ENCODE data around the gene NFIA.
"Not testable (repeated sequence)": the region's sequence is repeated elsewhere in the genome, so short reads cannot be mapped to it uniquely, and the experiment has no call there.

The NFIA gene

DNA sequence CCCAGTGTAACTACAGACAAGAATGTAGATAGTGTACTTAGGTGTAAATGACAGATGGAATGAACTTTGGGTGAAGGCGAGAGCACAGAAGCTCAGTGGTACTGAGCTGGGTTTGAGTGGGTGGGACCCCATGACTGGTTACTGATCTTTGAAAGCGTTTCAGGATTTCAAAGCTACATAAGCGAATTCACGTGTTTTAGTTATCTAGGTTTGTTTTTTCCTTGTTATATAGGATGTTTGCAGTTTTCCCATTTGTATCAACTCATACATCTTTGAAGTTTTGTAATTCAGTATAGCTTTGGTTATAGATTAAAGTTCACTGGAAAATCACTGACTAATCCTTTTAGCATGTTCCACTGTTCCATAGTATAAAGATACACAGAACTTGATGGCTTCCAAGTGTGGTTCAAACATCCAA lies 182.5 kb downstream of the NFIA start:
- in situ Hi-C loops (cut with HindIII; ENCODE audit: low sequenced_read_pairs) = no loop called here

GRCh38 chr1:61265665-61266064 lies 183.3 kb downstream of the NFIA start:
- in situ Hi-C loops (cut with HindIII; ENCODE audit: low sequenced_read_pairs) = no loop called here

GRCh38 chr1:61266738-61267137 lies 184.4 kb downstream of the NFIA start:
- in situ Hi-C loops (cut with HindIII; ENCODE audit: low sequenced_read_pairs) = no loop called here

DNA sequence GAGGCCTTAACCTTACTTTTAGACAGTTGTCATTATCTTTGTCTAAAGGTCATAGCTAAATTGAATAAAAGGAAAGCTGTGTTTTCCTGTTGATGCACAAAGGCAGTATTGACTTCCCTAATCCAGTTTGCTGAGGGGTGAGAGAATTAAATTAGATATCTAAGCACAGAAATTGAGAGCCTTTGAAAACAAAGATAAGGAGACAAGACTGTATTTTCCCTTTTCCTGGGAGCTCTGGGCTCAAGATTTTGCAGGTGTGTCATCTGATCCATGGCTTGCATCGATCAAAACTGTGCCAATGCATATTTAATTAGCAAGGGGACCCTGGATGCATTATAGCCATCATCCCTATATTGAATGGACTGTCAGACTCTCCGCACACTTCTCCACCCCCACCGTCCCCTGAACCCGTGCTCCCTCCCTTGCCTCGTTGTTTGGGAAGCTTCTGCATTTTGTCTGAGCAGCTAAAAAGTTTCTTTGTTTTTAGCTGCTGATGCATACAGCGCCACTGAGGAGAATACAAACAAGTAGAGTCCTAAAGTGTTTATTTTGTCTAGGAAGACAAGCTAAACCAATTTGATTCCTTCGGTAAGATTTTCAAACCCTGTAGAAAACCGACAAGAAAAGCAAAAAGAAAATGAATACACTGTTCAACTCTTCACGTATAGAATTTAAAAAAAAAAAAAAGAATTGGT lies 186.3 kb downstream of the NFIA start:
- in situ Hi-C loops (cut with HindIII; ENCODE audit: low sequenced_read_pairs) = no loop called here

DNA sequence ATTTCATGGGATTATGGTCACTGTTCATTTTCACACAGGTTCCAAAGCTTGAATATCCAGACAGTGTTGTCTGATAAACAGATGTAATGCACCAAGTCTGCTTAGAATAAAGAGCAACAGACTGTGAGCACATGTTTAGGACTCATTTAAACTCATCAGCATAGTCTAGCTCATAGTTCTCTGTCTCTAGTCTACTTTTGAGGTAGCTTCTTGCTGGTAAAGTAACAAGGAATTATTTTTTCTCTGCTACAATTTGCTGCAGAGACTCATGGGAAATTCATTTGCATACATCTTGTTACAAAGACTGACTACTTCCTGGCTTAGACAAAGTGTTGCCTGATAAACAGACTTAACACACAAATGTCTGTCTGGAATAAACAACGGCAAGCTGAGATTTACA lies 187.2 kb downstream of the NFIA start:
- in situ Hi-C loops (cut with HindIII; ENCODE audit: low sequenced_read_pairs) = no loop called here

- in situ Hi-C loops (cut with HindIII; ENCODE audit: low sequenced_read_pairs) = no loop called here
Measured at GRCh38 chr1:61270107-61270506, 187.7 kb downstream of the NFIA start.

GRCh38 chr1:61270761-61271411 lies 188.5 kb downstream of the NFIA start:
- in situ Hi-C loops (cut with HindIII; ENCODE audit: low sequenced_read_pairs) = no loop called here

DNA sequence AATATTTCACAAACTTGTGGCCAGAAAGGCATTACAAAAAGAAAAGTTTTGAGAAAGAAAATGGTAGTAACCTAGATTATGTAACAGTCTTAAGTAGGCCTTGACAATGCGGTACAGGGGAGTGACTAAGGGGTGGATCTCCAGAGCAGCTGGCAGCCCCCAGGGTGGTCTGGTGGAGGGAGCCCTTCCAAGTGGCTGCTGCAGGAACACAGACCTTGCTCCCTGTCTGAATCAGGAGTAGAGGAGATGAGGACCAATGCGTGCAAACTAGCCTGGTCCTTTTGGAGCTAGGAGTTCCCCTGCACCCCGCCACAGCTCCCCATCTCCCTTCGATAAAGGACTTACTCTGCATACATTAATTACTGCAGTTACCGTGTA lies 189.0 kb downstream of the NFIA start:
- in situ Hi-C loops (cut with HindIII; ENCODE audit: low sequenced_read_pairs) = no loop called here

DNA sequence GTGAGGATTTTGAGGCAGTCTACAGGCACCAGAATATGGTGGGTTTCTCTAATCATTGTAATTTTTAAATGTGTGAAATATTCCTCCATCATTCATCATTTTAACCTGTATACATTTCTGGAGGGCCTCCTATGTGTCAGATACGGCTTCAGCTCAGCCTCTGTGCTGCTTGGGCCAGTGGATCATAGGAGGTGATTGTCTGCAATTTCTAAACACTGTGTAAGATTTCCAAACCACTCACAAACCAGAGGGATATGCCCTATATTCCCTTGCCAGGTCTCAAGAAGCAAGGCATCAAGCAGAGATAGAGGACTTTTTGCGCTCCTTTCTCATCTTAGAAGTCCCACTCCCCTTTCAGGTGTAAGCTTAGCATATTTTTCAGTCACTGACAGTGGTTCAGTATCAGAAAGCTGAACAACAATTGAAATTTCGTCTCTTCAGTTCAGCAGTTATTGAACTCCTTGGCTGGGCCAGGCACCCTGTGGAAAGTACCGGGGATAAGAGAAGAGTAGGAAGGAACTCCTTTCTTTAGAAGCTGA lies 190.9 kb downstream of the NFIA start:
- in situ Hi-C loops (cut with HindIII; ENCODE audit: low sequenced_read_pairs) = no loop called here

DNA sequence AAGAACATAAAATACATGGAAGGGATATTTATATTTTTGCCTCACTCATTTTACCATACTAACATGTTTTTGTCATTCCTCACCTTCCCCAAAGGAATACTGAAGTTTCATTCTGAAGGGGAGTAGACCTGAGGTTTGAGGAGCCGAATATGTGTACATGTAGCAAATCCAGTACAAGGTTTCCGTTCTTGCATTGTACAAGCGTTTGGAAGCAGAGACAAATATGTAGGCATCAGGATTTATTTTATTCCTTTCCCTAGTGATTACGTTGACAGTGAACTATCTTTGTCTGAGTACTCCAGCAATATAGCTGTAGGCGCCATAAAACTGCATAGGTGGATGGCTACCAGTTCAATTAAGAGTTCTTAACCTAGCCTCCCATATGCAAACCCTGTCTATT lies 191.5 kb downstream of the NFIA start:
- in situ Hi-C loops (cut with HindIII; ENCODE audit: low sequenced_read_pairs) = no loop called here

- in situ Hi-C loops (cut with HindIII; ENCODE audit: low sequenced_read_pairs) = no loop called here
Measured at GRCh38 chr1:61274939-61275338, 192.6 kb downstream of the NFIA start.

GRCh38 chr1:61276246-61276645 lies 193.9 kb downstream of the NFIA start:
- in situ Hi-C loops (cut with HindIII; ENCODE audit: low sequenced_read_pairs) = no loop called here

DNA sequence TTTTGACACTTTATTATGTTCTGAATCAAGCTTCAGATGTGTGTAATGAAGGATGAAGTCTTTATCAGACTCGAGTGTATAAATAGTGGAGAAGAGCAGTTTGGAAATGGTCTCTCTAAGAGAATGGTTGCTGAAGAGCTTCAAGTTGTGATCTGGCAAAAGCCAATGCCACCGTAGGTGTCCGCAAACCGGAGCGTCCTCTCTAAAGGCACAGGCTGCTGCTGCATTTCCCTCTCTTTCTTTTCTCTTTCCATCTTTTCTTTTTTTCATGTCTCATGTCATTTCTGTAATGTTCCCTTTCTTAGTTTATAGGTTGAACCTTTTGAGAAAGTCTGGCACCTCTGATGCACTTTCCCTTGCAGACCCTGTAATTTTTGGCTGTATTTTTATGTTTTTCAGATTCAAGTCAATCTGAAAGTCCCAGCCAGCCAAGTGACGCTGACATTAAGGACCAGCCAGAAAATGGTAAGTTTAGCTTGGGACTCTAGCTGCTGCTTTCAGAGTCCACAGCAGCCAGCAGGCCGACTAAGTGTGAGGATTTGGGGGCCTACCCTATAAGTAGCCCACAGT lies 194.8 kb downstream of the NFIA start:
- in situ Hi-C loops (cut with HindIII; ENCODE audit: low sequenced_read_pairs) = no loop called here

DNA sequence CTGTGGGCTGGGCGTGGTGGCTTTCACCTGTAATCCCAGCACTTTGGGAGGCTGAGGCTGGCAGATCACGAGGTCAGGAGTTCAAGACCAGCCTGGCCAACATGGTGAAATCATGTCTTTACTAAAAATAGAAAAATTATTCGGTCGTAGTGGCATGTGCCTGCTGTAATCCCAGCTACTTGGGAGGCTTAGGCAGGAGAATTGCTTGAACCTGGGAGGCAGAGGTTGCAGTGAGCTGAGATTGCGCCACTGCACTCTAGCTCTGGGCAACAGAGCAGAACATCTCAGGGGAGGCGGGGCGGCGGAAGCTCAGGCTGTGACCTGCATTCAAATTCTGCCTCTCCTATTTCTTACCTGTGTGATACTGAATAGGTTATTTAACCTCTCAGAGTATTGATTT lies 196.1 kb downstream of the NFIA start:
- in situ Hi-C loops (cut with HindIII; ENCODE audit: low sequenced_read_pairs) = not testable (repeated sequence)

DNA sequence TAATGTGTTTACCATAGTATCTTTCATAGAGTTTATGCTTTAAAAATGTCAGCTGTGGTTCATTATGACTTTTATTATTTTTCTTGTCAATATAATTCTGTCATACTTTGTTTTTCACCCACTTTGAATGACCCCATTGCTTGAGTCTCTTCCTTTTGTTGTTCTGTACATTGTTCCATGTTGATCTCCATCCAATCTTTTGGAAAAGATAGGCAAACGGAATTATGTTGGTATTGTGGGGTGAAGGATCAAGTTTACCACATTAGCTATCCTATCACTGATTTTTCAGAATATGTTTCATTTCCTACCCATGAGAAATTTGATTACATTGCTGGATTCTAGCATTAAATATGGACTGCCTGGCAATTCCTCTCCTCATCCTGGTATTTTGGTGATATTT lies 196.6 kb downstream of the NFIA start:
- in situ Hi-C loops (cut with HindIII; ENCODE audit: low sequenced_read_pairs) = no loop called here

GRCh38 chr1:61279570-61279969 lies 197.2 kb downstream of the NFIA start:
- in situ Hi-C loops (cut with HindIII; ENCODE audit: low sequenced_read_pairs) = no loop called here

- in situ Hi-C loops (cut with HindIII; ENCODE audit: low sequenced_read_pairs) = no loop called here
Measured at GRCh38 chr1:61280452-61280851, 198.1 kb downstream of the NFIA start.

DNA sequence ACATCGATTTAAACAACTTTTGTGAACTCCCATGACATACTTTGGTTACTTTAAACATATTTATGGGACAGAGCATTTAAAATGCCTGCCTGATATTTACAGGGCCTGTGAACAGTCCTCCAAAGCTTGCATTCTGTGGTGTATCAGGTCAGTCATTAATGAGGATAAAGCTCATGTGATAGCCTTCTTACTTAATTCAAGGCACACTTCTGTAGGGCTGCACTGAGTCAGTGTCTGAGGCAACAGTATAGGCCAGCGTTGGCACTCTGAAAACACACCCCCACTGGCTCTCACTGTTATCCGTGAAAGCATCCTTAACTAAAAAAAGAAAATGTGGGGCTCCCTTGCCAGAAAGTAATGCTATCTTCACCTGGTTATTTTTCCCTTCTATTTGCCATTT lies 200.0 kb downstream of the NFIA start:
- in situ Hi-C loops (cut with HindIII; ENCODE audit: low sequenced_read_pairs) = no loop called here

DNA sequence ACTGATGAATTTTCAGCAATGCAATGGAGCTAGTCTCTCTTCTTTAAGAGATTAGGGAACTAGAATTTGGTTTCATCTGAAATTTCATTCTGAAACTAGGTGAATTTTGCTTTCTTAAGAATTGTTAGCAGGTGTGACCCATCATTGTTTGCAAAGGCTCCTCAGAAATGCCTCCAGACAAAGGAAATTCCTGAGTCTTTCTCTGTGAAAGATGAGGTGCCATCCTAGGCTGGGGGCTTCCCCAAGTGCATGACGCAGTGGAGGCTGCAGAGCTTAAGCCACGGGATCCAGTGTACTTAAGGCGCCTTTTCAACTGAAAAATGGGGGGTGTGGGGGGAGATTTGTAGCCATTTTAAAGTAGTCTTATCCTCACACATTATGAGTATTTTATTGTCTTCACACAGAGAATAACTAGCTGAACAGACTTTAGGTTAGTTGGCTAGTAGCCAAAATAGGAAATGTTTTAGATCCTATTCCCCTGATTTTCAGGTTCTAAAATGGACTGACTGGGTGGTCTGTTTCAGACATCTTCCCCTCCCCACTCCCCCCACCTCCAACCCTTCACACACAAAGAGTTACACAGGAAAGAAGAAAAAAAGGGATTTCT lies 202.0 kb downstream of the NFIA start:
- in situ Hi-C loops (cut with HindIII; ENCODE audit: low sequenced_read_pairs) = no loop called here

- in situ Hi-C loops (cut with HindIII; ENCODE audit: low sequenced_read_pairs) = no loop called here
Measured at GRCh38 chr1:61284936-61285335, 202.6 kb downstream of the NFIA start.

DNA sequence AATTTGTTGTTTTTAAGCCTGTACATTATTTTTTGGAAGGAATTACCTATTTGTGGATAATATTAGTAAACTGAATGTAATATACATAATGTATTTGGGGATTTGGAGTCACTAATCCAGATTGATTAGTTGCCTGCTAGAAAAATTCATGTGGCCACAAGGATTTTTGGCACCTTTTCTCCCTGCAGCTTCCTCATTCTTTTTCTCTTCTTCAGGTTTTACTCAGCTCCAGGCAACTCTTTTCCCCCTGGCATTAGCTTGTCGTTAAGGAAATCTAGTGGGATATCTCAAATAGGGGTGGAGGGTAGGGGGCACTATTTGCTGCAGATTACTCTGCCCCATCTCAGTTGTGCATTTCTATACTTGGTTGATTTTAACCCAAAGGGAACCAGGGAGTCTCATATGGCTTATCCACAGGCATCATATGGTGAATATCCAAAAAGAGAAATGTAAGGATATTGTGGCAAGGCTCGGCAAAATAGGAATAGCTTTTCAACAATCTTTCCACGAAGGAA lies 203.1 kb downstream of the NFIA start:
- in situ Hi-C loops (cut with HindIII; ENCODE audit: low sequenced_read_pairs) = no loop called here

- in situ Hi-C loops (cut with HindIII; ENCODE audit: low sequenced_read_pairs) = no loop called here
Measured at GRCh38 chr1:61287014-61287413, 204.7 kb downstream of the NFIA start.
